H9 (cell line): Measurements from ENCODE around the gene CDKL1. TPM values are rescaled to one million over a fixed set of nuclear protein-coding genes. Genes with fewer than 3 reads are reported as not detected.

Experiments used
- DNase-seq: peaks from one replicate; pipeline ENCODE4 v3.0.0-alpha.2; 2017
- H2AFZ ChIP-seq: one replicate; pipeline ENCODE4 v1.6.1; 2013; ENCODE audit warnings: mild to moderate bottlenecking, low read length, control low read depth, moderate library complexity
- H2AK5ac ChIP-seq: 2 replicates; pipeline ENCODE4 v1.6.1; 2013; ENCODE audit warnings: low read length, control low read depth, mixed read lengths; ENCODE audit not compliant: insufficient read length
- H2BK120ac ChIP-seq: one replicate; pipeline ENCODE4 v1.6.1; 2013; ENCODE audit warnings: low read depth, mild to moderate bottlenecking, low read length, control low read depth, inconsistent platforms; ENCODE audit not compliant: poor library complexity, severe bottlenecking
- H2BK12ac ChIP-seq: 2 replicates; pipeline ENCODE4 v1.6.1; 2013; ENCODE audit warnings: low read length, control low read depth, mixed read lengths, low read depth; ENCODE audit not compliant: insufficient read length
- H2BK15ac ChIP-seq: 2 replicates; pipeline ENCODE4 v1.6.1; 2013; ENCODE audit warnings: low read depth, low read length, control low read depth
- H2BK20ac ChIP-seq: one replicate; pipeline ENCODE4 v1.6.1; 2013; ENCODE audit warnings: low read depth, mild to moderate bottlenecking, low read length, control low read depth, inconsistent platforms; ENCODE audit not compliant: poor library complexity, severe bottlenecking
- H2BK5ac ChIP-seq: 2 replicates; pipeline ENCODE4 v1.6.1; 2013; ENCODE audit warnings: low read length, control low read depth, mixed read lengths; ENCODE audit not compliant: insufficient read length
- H3K14ac ChIP-seq: 2 replicates; pipeline ENCODE4 v1.6.1; 2013; ENCODE audit warnings: low read length, control low read depth; ENCODE audit not compliant: insufficient read depth
- H3K18ac ChIP-seq: 2 replicates; pipeline ENCODE4 v1.6.1; 2013; ENCODE audit warnings: low read depth, mild to moderate bottlenecking, mixed read lengths, low read length, control low read depth; ENCODE audit not compliant: insufficient read length
- H3K23ac ChIP-seq: 2 replicates; pipeline ENCODE4 v1.6.1; 2013; ENCODE audit warnings: low read length, control low read depth, mixed read lengths, low read depth; ENCODE audit not compliant: insufficient read length
- H3K23me2 ChIP-seq: 2 replicates; pipeline ENCODE4 v1.6.1; 2013; ENCODE audit warnings: low read depth, mild to moderate bottlenecking, mixed read lengths, low read length, control low read depth; ENCODE audit not compliant: insufficient read length, poor library complexity, severe bottlenecking
- H3K27ac ChIP-seq: 2 replicates; pipeline ENCODE4 v1.5.1; 2013; ENCODE audit warnings: low read length, control low read depth, mixed read lengths, low read depth; ENCODE audit not compliant: insufficient read length
- H3K27me3 ChIP-seq: 2 replicates; pipeline ENCODE4 v1.6.1; 2013; ENCODE audit warnings: low read length, control low read depth, inconsistent platforms; ENCODE audit not compliant: insufficient read depth
- H3K4ac ChIP-seq: 2 replicates; pipeline ENCODE4 v1.6.1; 2013; ENCODE audit warnings: low read depth, mild to moderate bottlenecking, control low read depth, inconsistent platforms, low read length, moderate library complexity
- H3K4me1 ChIP-seq: 2 replicates; pipeline ENCODE4 v1.6.1; 2013; ENCODE audit warnings: low read length, control low read depth, inconsistent platforms; ENCODE audit not compliant: insufficient read depth
- H3K4me2 ChIP-seq: 2 replicates; pipeline ENCODE4 v1.6.1; 2013; ENCODE audit warnings: low read length, control low read depth, mixed read lengths; ENCODE audit not compliant: insufficient read length, insufficient read depth
- H3K56ac ChIP-seq: 2 replicates; pipeline ENCODE4 v1.6.1; 2013; ENCODE audit warnings: low read depth, mild to moderate bottlenecking, mixed read lengths, low read length, control low read depth; ENCODE audit not compliant: insufficient read length
- H3K79me1 ChIP-seq: 2 replicates; pipeline ENCODE4 v1.6.1; 2013; ENCODE audit warnings: low read depth, mild to moderate bottlenecking, moderate library complexity, low read length, control low read depth, inconsistent platforms; ENCODE audit not compliant: insufficient read depth, poor library complexity, severe bottlenecking
- H3K79me2 ChIP-seq: 2 replicates; pipeline ENCODE4 v1.6.1; 2013; ENCODE audit warnings: low read length, control low read depth, inconsistent platforms; ENCODE audit not compliant: insufficient read depth
- H3K9ac ChIP-seq: 2 replicates; pipeline ENCODE4 v1.6.1; 2013; ENCODE audit warnings: low read length, control low read depth, mixed read lengths; ENCODE audit not compliant: insufficient read length; ENCODE audit errors: extremely low read depth
- H3K9me3 ChIP-seq: one replicate; pipeline ENCODE4 v1.6.1; 2013; ENCODE audit warnings: low read depth, low read length, inconsistent platforms; ENCODE audit not compliant: control insufficient read depth
- H3T11ph ChIP-seq: one replicate; pipeline ENCODE4 v1.6.1; 2013; ENCODE audit warnings: mild to moderate bottlenecking, low read length, control low read depth, inconsistent platforms
- H4K20me1 ChIP-seq: one replicate; pipeline ENCODE4 v1.6.1; 2013; ENCODE audit not compliant: control insufficient read depth, insufficient read length, insufficient read depth
- H4K5ac ChIP-seq: 2 replicates; pipeline ENCODE4 v1.6.1; 2013; ENCODE audit warnings: low read depth, mild to moderate bottlenecking, mixed read lengths, low read length, control low read depth; ENCODE audit not compliant: insufficient read length
- H4K8ac ChIP-seq: replicated peaks from 2 replicates; pipeline ENCODE4 v1.6.1; 2013; ENCODE audit warnings: low read length, control low read depth, mixed read lengths, low read depth; ENCODE audit not compliant: insufficient read length
- H4K91ac ChIP-seq: 2 replicates; pipeline ENCODE4 v1.6.1; 2013; ENCODE audit warnings: low read depth, mild to moderate bottlenecking, moderate library complexity, mixed read lengths, low read length, control low read depth; ENCODE audit not compliant: insufficient read length
- H3K27ac Mint-ChIP-seq, 3 experiments: 2 replicates in 2 of 3; 3 replicates in 1 of 3; pipeline ENCODE4 v1.8.0; 2020 to 2021; ENCODE audit warnings: mixed read lengths in 3 of 3, mild to moderate bottlenecking in 1 of 3, moderate library complexity in 1 of 3
- H3K27me3 Mint-ChIP-seq: 2 replicates; pipeline ENCODE4 v1.8.0; 2021; ENCODE audit warnings: low read depth, mild to moderate bottlenecking, moderate library complexity, mixed read lengths
- H3K36me3 Mint-ChIP-seq, 3 experiments: 2 replicates in 2 of 3; 3 replicates in 1 of 3; pipeline ENCODE4 v1.8.0; 2020 to 2021; ENCODE audit warnings: low read depth in 3 of 3, mixed read lengths in 3 of 3; ENCODE audit not compliant: insufficient read depth in 1 of 3
- H3K4me1 Mint-ChIP-seq, 2 experiments: 2 replicates each; pipeline ENCODE4 v1.8.0; 2020; ENCODE audit warnings: mixed read lengths in 2 of 2
- H3K4me3 Mint-ChIP-seq, 2 experiments: 2 replicates in 1 of 2; 3 replicates in 1 of 2; pipeline ENCODE4 v1.8.0; 2020 to 2021; ENCODE audit warnings: mild to moderate bottlenecking in 2 of 2, mixed read lengths in 2 of 2, moderate library complexity in 1 of 2
- H3K9me3 Mint-ChIP-seq, 2 experiments: 2 replicates in 1 of 2; 3 replicates in 1 of 2; pipeline ENCODE4 v1.8.0; 2020; ENCODE audit warnings: mild to moderate bottlenecking in 2 of 2, mixed read lengths in 2 of 2, moderate library complexity in 1 of 2
- CTCF ChIP-seq: fragments of 200-600 bp; sonication (generic); conservative IDR thresholded peaks from 3 replicates; pipeline ENCODE4 v1.8.0; 2021; ENCODE audit warnings: antibody characterized with exemption, mild to moderate bottlenecking
- WGBS: extraction: QIAGEN DNeasy Blood & Tissue Kit; methylation state at CpG from one replicate; pipeline ENCODE4 v1.1.7; 2013; ENCODE audit warnings: missing lambda C conversion rate, low lambda C conversion rate, mixed read lengths; ENCODE audit not compliant: insufficient read length; ENCODE audit errors: extremely low coverage; 5-methylcytosine and 5-hydroxymethylcytosine counted together
- total RNA-seq: library from RNA; stranded (reverse); gene quantifications from 2 replicates; pipeline ENCODE4 v1.2.1, GENCODE V29; 2021

Gene CDKL1
- total RNA-seq, 1 experiment from 2014 or later = 0.72 TPM

DNA sequence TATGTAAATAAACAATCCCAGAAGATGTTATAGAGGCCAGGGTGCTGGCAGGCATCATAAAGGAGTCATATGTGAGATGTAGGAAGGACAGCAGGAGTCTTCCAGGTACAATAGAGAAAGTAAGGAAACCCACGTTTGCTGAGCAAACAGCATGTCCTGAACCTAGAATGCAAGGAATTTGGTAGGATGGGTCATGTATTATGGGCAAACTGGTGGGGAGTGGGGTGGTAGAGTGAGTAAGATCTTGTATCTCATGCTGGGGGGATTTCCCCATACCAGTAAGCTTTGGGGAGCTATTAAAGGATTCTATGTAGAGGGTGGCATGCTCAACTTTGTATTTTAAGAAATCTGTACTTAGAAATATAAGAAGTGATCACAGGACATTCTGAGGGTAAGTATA, 41.0 kb downstream of the CDKL1 start:
- Mint-ChIP-seq H3K36me3 (no peaks in the 10 kb centered on the region), H3K9me3 (no peaks in the 10 kb centered on the region), H3K4me3 (no peak overlapping the region), H3K4me1 (peaks cover 12 to 16% of the 10 kb centered on the region in 2 experiments; a peak in 3 of 4 replicates), H3K27ac (no peak overlapping the region; a peak in 1 of 7 replicates), H3K27me3 (no peaks in the 10 kb centered on the region)
- Histone ChIP-seq H2AFZ (no peak overlapping the region), H3K14ac (no peak overlapping the region), H3K18ac (no peak overlapping the region), H3K56ac (no peak overlapping the region), H4K91ac (no peak overlapping the region), H3K27me3 (no peaks in the 10 kb centered on the region), H3K4ac (no peak overlapping the region), H3K4me1 (no peaks in the 10 kb centered on the region; the same call in 1 of the 2 replicates), H3K9me3 (no peaks in the 10 kb centered on the region), H3K9ac (no peak overlapping the region), H4K5ac (no peak overlapping the region), H3K79me2 (no peaks in the 10 kb centered on the region), H4K8ac (no peak overlapping the region), H3K79me1 (no peaks in the 10 kb centered on the region), H4K20me1 (no peaks in the 10 kb centered on the region), H2BK20ac (no peak overlapping the region), H3K23ac (no peak overlapping the region), H3K23me2 (no peaks in the 10 kb centered on the region), H3K27ac (no peak overlapping the region), H3K4me2 (no peak overlapping the region), H2BK12ac (no peak overlapping the region), H3T11ph (no peak overlapping the region), H2BK5ac (no peak overlapping the region), H2BK120ac (no peak overlapping the region), H2BK15ac (no peak overlapping the region), H2AK5ac (no peak overlapping the region)
- TF ChIP-seq CTCF = no peak
- no peak for DNase-seq
- no CpG with 5 or more reads among the region's 1 CpG for WGBS
